Liver (tissue), 9 donors: ENCODE data around the gene HCFC1. TPM values are rescaled to one million over a fixed set of nuclear protein-coding genes. Genes with fewer than 3 reads are reported as not detected.

Experiments used
- DNase-seq: peaks from one replicate; pipeline ENCODE4 v3.0.0-alpha.2; 2017; ENCODE audit warnings: low spot score
- H3K27ac ChIP-seq, 2 donors: one replicate each; pipeline ENCODE4 v1.7.0; 2013; ENCODE audit warnings: inconsistent platforms in 2 of 2, low read length in 2 of 2, control low read depth in 1 of 2, low read depth in 1 of 2, mild to moderate bottlenecking in 1 of 2
- H3K27me3 ChIP-seq, 4 donors: one replicate each; pipeline versions ENCODE4 v1.6.1 to v1.7.0; 2013; ENCODE audit warnings: low read length in 3 of 4, inconsistent platforms in 1 of 4, mild to moderate bottlenecking in 1 of 4, moderate library complexity in 1 of 4; ENCODE audit not compliant: control insufficient read depth in 4 of 4, insufficient read depth in 4 of 4
- H3K36me3 ChIP-seq, 4 donors: one replicate each; pipeline versions ENCODE4 v1.6.1 to v1.7.0; 2013; ENCODE audit warnings: low read length in 3 of 4, mild to moderate bottlenecking in 3 of 4, low read depth in 1 of 4, moderate library complexity in 1 of 4; ENCODE audit not compliant: control insufficient read depth in 4 of 4, insufficient read depth in 3 of 4
- H3K4me1 ChIP-seq, 4 donors: one replicate each; pipeline versions ENCODE4 v1.6.1 to v1.7.0; 2013; ENCODE audit warnings: low read length in 3 of 4, mild to moderate bottlenecking in 3 of 4, moderate library complexity in 1 of 4; ENCODE audit not compliant: control insufficient read depth in 4 of 4, insufficient read depth in 4 of 4
- H3K4me3 ChIP-seq, 3 donors: one replicate each; pipeline versions ENCODE4 v1.6.1 to v1.7.0; 2013; ENCODE audit warnings: low read length in 3 of 3, control low read depth in 1 of 3, low read depth in 1 of 3, mild to moderate bottlenecking in 1 of 3
- H3K9ac ChIP-seq, 2 donors: one replicate each; pipeline ENCODE4 v1.7.0; 2013; ENCODE audit warnings: low read length in 2 of 2, mild to moderate bottlenecking in 2 of 2, moderate library complexity in 2 of 2, control low read depth in 1 of 2, low read depth in 1 of 2
- H3K9me3 ChIP-seq, 4 donors: one replicate each; pipeline versions ENCODE4 v1.6.1 to v1.7.0; 2013; ENCODE audit warnings: low read length in 3 of 4; ENCODE audit not compliant: control insufficient read depth in 4 of 4
- EGR1 ChIP-seq, 2 donors: IDR thresholded peaks; 2 replicates each; pipeline ENCODE4 v1.6.1; 2016 to 2018; ENCODE audit warnings: antibody characterized with exemption in 2 of 2, low read depth in 2 of 2
- FOXA1 ChIP-seq: IDR thresholded peaks from 2 replicates; pipeline ENCODE4 v1.6.1; 2016; ENCODE audit warnings: antibody characterized with exemption
- FOXA2 ChIP-seq: IDR thresholded peaks from 2 replicates; pipeline ENCODE4 v1.6.1; 2016; ENCODE audit warnings: antibody characterized with exemption
- GABPA ChIP-seq, 2 donors: IDR thresholded peaks in 1 of 2; conservative IDR thresholded peaks in 1 of 2; 2 replicates each; pipeline ENCODE4 v1.6.1; 2016; ENCODE audit warnings: antibody characterized with exemption in 2 of 2, mild to moderate bottlenecking in 1 of 2, moderate library complexity in 1 of 2
- HNF4A ChIP-seq, 2 donors: conservative IDR thresholded peaks; 2 replicates each; pipeline ENCODE4 v1.6.1; 2016; ENCODE audit warnings: antibody characterized with exemption in 2 of 2, mild to moderate bottlenecking in 2 of 2
- HNF4G ChIP-seq: IDR thresholded peaks from 2 replicates; pipeline ENCODE4 v1.6.1; 2016; ENCODE audit warnings: antibody characterized with exemption
- JUND ChIP-seq, 2 donors: IDR thresholded peaks; 2 replicates each; pipeline ENCODE4 v1.6.1; 2016; ENCODE audit warnings: antibody characterized with exemption in 2 of 2
- NR2F2 ChIP-seq: IDR thresholded peaks from 2 replicates; pipeline ENCODE4 v1.6.1; 2016; ENCODE audit warnings: antibody characterized with exemption
- RAD21 ChIP-seq, 2 donors: IDR thresholded peaks; 2 replicates each; pipeline ENCODE4 v1.6.1; 2016; ENCODE audit warnings: antibody characterized with exemption in 2 of 2, mild to moderate bottlenecking in 2 of 2
- RXRA ChIP-seq, 2 donors: IDR thresholded peaks; 2 replicates each; pipeline ENCODE4 v1.6.1; 2017 to 2018; ENCODE audit warnings: antibody characterized with exemption in 2 of 2, mild to moderate bottlenecking in 1 of 2
- SP1 ChIP-seq: IDR thresholded peaks from 2 replicates; pipeline ENCODE4 v1.6.1; 2018; ENCODE audit warnings: antibody characterized with exemption, mild to moderate bottlenecking
- TAF1 ChIP-seq: conservative IDR thresholded peaks from 2 replicates; pipeline ENCODE4 v1.6.1; 2016; ENCODE audit warnings: antibody characterized with exemption, mild to moderate bottlenecking
- YY1 ChIP-seq: IDR thresholded peaks from 2 replicates; pipeline ENCODE4 v1.6.1; 2016; ENCODE audit warnings: antibody characterized with exemption, mild to moderate bottlenecking
- WGBS: extraction: QIAGEN DNeasy Blood & Tissue Kit; methylation state at CpG from one replicate; pipeline ENCODE4 v1.1.7; 2013; 5-methylcytosine and 5-hydroxymethylcytosine counted together
- polyA plus RNA-seq, 2 donors: library from polyadenylated mRNA; stranded (reverse) in 1 of 2; unstranded in 1 of 2; fragments of 200-250 nt in 1 of 2; fragments of >200 nt in 1 of 2; fragmentation: Nextera tagmentation in 1 of 2; extraction: Ambion mirVana in 1 of 2; gene quantifications; one replicate each; pipeline versions ENCODE4 v1.2.1 to v1.2.3, GENCODE V29; 2013 to 2015
- total RNA-seq, 2 donors: library from RNA; depleted of rRNA; stranded (reverse); fragments of >200 nt; gene quantifications; one replicate each; pipeline ENCODE4 v1.2.3, GENCODE V29; 2014
- TF ChIP-seq, protein P1 (sequence below): IDR thresholded peaks from 2 replicates; pipeline ENCODE4 v1.6.1; 2016; ENCODE audit warnings: antibody characterized with exemption
- TF ChIP-seq, protein P2 (sequence below): IDR thresholded peaks from 2 replicates; pipeline ENCODE4 v1.6.1; 2016; ENCODE audit warnings: antibody characterized with exemption
- TF ChIP-seq, protein P3 (sequence below): fragments of 150-350 bp; IDR thresholded peaks from 2 replicates; pipeline ENCODE4 v1.5.1; 2017; ENCODE audit warnings: improper control_type of control experiment, low read depth, low read length; ENCODE audit not compliant: missing input control
- TF ChIP-seq, protein P4 (sequence below): IDR thresholded peaks from 2 replicates; pipeline ENCODE4 v1.6.1; 2016; ENCODE audit warnings: antibody characterized with exemption, mild to moderate bottlenecking
- TF ChIP-seq, protein P5 (sequence below): IDR thresholded peaks from 2 replicates; pipeline ENCODE4 v1.6.1; 2016; ENCODE audit warnings: antibody characterized with exemption
- donor health status: healthy.
- donor health status: healthy.
- donor health status: healthy.
- donor health status: healthy.
- donor health status: healthy.

HCFC1 gene
- total and polyA plus RNA-seq, 4 donors, result 7.9 to 26.9 (median 13.9) TPM

DNA sequence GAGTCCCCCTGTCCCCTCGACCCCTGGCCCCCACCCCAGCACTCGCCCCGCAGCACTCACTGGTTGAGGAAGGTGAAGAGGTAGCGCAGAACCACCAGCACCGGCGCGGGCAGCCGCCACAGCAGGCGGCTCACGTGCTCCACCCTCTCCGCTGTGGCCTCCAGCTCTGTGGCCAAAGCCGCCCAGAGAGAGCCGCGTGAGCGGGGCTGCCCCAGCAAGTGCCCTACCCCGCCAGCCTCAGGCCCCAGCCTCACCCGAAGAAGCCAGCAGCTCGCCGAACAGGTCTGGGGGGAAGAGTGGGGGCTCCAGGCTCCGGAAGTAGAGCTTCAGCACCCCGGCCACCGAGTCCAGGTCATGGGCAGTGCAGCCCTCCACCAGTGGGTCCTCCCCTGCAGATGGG lies 61.2 kb downstream of the HCFC1 start (continued):
- TF ChIP-seq, protein P1, sequence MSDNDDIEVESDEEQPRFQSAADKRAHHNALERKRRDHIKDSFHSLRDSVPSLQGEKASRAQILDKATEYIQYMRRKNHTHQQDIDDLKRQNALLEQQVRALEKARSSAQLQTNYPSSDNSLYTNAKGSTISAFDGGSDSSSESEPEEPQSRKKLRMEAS, result no peak
- TF ChIP-seq FOXA2 (no peak), JUND (IDR thresholded peaks at IDR 0.05) (no peak)

DNA sequence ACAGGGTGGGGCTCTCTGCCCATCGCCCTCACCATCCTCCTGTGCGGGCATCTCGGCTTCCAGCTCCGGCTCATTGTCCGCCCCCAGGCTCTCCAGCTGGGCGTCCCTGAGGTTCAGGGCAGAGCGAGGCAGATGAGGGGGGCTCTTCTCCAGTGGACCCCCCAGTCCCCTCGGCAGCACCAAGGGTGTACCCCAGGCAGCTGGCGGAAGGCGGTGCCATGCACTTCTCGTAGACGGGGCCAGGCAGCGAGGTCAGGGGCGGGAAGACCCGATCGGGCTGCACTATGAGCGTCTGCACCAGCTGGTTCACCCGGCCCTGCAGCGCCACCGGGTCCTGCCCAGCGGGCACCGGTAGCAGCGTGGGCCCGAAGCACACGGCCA lies 61.6 kb downstream of the HCFC1 start:
- H3K27me3 ChIP-seq, result no peaks in the 10 kb centered on the region
- no peak overlapping the region for H3K27ac ChIP-seq
- TF ChIP-seq NR2F2 (no peak), RXRA (IDR thresholded peaks at IDR 0.05) (no peak)
- TF ChIP-seq, protein P2, sequence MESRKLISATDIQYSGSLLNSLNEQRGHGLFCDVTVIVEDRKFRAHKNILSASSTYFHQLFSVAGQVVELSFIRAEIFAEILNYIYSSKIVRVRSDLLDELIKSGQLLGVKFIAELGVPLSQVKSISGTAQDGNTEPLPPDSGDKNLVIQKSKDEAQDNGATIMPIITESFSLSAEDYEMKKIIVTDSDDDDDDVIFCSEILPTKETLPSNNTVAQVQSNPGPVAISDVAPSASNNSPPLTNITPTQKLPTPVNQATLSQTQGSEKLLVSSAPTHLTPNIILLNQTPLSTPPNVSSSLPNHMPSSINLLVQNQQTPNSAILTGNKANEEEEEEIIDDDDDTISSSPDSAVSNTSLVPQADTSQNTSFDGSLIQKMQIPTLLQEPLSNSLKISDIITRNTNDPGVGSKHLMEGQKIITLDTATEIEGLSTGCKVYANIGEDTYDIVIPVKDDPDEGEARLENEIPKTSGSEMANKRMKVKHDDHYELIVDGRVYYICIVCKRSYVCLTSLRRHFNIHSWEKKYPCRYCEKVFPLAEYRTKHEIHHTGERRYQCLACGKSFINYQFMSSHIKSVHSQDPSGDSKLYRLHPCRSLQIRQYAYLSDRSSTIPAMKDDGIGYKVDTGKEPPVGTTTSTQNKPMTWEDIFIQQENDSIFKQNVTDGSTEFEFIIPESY, result no peak
- H3K4me1 ChIP-seq, result no peaks in the 10 kb centered on the region
- no peaks in the 10 kb centered on the region for H3K9me3 ChIP-seq
- no peak overlapping the region for H3K4me3 ChIP-seq
- no peak overlapping the region for H3K9ac ChIP-seq
- no peak for DNase-seq
- WGBS, result 96% methylated on average over 25 of the region's 25 CpGs
- H3K36me3 ChIP-seq, result no peaks in the 10 kb centered on the region

DNA sequence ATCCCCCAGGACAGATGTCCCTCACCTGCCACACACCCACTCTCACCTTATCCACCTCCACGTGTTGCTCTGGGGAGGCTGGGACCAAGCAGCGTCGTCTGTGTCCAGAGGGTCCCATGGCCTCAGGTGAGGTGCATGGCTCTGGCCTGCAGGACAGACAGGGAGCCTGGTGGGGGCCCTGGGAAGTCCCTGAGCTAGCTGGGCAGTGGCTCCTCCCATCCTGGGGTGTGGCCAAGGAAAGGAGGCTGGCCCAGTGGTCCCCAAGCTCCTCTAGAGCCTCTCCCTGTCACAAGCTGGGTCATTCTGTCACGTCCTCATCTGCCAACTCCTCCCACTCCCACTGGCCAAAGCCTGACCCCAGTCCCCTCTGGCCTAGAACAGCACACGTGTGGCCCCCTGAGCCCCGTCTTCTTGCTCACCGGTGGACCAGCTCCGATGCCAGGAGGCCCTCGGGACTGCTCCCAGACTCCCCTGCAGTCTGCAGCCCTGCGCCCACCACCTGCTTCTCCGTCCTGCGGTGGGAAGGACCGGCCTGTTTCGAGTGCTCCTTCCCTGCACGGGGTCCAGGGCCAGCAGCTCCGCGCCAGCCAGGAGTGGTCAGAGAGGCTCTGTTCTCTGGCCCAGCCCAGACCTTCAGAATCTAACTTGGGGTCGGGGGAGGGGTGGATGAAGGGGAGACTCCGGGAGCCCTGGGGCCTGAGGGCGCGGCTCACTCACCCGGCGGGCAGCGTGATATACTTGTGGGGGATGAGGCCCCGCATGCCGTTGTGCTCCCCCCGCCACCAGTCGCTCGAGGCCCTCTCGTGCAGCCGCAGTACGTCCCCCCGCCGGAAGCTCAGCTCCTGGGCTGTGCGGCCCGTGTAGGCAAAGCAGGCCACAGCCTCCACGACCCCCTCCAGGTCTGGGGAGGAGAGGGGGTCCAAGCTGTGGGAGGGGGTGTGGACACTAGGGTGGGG lies 62.3 kb downstream of the HCFC1 start:
- TF ChIP-seq, protein P1, result no peak
- TF ChIP-seq FOXA1 (no peak), TAF1 (no peak), YY1 (no peak), SP1 (no peak), RXRA (IDR thresholded peaks at IDR 0.05) (no peak), HNF4A (conservative IDR thresholded peaks at IDR 0.05) (no peak), JUND (IDR thresholded peaks at IDR 0.05) (no peak), EGR1 (IDR thresholded peaks at IDR 0.05; ENCODE audit: low read depth in 2 of 2) (no peak), GABPA (IDR thresholded peaks at IDR 0.05 in 1 of 2, conservative IDR thresholded peaks at IDR 0.05 in 1 of 2) (no peak), NR2F2 (no peak), RAD21 (IDR thresholded peaks at IDR 0.05) (no peak), FOXA2 (no peak), HNF4G (no peak)
- TF ChIP-seq, protein P3, sequence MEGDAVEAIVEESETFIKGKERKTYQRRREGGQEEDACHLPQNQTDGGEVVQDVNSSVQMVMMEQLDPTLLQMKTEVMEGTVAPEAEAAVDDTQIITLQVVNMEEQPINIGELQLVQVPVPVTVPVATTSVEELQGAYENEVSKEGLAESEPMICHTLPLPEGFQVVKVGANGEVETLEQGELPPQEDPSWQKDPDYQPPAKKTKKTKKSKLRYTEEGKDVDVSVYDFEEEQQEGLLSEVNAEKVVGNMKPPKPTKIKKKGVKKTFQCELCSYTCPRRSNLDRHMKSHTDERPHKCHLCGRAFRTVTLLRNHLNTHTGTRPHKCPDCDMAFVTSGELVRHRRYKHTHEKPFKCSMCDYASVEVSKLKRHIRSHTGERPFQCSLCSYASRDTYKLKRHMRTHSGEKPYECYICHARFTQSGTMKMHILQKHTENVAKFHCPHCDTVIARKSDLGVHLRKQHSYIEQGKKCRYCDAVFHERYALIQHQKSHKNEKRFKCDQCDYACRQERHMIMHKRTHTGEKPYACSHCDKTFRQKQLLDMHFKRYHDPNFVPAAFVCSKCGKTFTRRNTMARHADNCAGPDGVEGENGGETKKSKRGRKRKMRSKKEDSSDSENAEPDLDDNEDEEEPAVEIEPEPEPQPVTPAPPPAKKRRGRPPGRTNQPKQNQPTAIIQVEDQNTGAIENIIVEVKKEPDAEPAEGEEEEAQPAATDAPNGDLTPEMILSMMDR, result no peak
- TF ChIP-seq, protein P2, result no peak
- TF ChIP-seq, protein P4, sequence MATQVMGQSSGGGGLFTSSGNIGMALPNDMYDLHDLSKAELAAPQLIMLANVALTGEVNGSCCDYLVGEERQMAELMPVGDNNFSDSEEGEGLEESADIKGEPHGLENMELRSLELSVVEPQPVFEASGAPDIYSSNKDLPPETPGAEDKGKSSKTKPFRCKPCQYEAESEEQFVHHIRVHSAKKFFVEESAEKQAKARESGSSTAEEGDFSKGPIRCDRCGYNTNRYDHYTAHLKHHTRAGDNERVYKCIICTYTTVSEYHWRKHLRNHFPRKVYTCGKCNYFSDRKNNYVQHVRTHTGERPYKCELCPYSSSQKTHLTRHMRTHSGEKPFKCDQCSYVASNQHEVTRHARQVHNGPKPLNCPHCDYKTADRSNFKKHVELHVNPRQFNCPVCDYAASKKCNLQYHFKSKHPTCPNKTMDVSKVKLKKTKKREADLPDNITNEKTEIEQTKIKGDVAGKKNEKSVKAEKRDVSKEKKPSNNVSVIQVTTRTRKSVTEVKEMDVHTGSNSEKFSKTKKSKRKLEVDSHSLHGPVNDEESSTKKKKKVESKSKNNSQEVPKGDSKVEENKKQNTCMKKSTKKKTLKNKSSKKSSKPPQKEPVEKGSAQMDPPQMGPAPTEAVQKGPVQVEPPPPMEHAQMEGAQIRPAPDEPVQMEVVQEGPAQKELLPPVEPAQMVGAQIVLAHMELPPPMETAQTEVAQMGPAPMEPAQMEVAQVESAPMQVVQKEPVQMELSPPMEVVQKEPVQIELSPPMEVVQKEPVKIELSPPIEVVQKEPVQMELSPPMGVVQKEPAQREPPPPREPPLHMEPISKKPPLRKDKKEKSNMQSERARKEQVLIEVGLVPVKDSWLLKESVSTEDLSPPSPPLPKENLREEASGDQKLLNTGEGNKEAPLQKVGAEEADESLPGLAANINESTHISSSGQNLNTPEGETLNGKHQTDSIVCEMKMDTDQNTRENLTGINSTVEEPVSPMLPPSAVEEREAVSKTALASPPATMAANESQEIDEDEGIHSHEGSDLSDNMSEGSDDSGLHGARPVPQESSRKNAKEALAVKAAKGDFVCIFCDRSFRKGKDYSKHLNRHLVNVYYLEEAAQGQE, result no peak
- TF ChIP-seq, protein P5, sequence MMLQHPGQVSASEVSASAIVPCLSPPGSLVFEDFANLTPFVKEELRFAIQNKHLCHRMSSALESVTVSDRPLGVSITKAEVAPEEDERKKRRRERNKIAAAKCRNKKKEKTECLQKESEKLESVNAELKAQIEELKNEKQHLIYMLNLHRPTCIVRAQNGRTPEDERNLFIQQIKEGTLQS, result no peak
- no peaks in the 10 kb centered on the region for H3K36me3 ChIP-seq
- no peak overlapping the region for H3K4me3 ChIP-seq
- no peak overlapping the region for H3K9ac ChIP-seq
- H3K27me3 ChIP-seq, result no peaks in the 10 kb centered on the region
- peaks cover 0 to 2% (median under 1%) of the 10 kb centered on the region in 4 donors for H3K4me1 ChIP-seq
- WGBS, result 87% methylated on average over 37 of the region's 37 CpGs
- H3K27ac ChIP-seq, result no peak overlapping the region
- DNase-seq, result no peak
- H3K9me3 ChIP-seq, result no peaks in the 10 kb centered on the region
